ENCODE results near the gene MCUR1. TPM values are rescaled to one million over a fixed set of nuclear protein-coding genes. Genes with fewer than 3 reads are reported as not detected.
A peak's percentile ranks its signal among the peaks of the same experiment; 100 is the strongest.
"Not testable (repeated sequence)": the region's sequence is repeated elsewhere in the genome, so short reads cannot be mapped to it uniquely, and the experiment has no call there.

MCUR1 gene
- total and polyA plus RNA-seq, 4 donors = 8.0 to 42.1 (median 20.6) TPM

GRCh38 chr6:13851803-13852202, 37.4 kb upstream of the MCUR1 start:
- H3K9ac ChIP-seq (ENCODE audit: insufficient read depth in 1 of 2, low read length in 2 of 2) = no peak overlapping the region
- WGBS, 2 donors = 75 to 89% methylated on average over 2 of the region's 2 CpGs
- ATAC-seq (ENCODE audit: insufficient read depth, low FRiP score) = no peak
- TF ChIP-seq CTCF (IDR thresholded peaks at IDR 0.05; ENCODE audit: control extremely low read depth, extremely low read depth) = no peak
- no peak overlapping the region for H3K27ac ChIP-seq (ENCODE audit: low read depth in 1 of 2, low read length in 1 of 2)
- no peak for DNase-seq
- peaks cover 0 to 9% (median 0%) of the 10 kb centered on the region in 5 donors for H3K4me1 ChIP-seq (ENCODE audit: control insufficient read depth in 5 of 5, insufficient read depth in 5 of 5, low read length in 5 of 5)
- H3K4me3 ChIP-seq = no peak overlapping the region
- no peaks in the 10 kb centered on the region for H3K36me3 ChIP-seq (ENCODE audit: control insufficient read depth in 4 of 4, insufficient read depth in 4 of 4, low read length in 4 of 4)
- peaks cover 0 to 2% (median 0%) of the 10 kb centered on the region in 4 donors for H3K9me3 ChIP-seq (ENCODE audit: control insufficient read depth in 4 of 4, insufficient read depth in 3 of 4, low read length in 3 of 4)
- H3K27me3 ChIP-seq (ENCODE audit: control insufficient read depth in 3 of 3, insufficient read depth in 3 of 3, low read length in 2 of 3) = peaks cover 0 to under 1% (median 0%) of the 10 kb centered on the region in 3 donors

- WGBS, 2 donors = 93 to 96% methylated on average over 3 of the region's 3 CpGs
- no peak for TF ChIP-seq CTCF (IDR thresholded peaks at IDR 0.05; ENCODE audit: control extremely low read depth, extremely low read depth)
- H3K27ac ChIP-seq (ENCODE audit: low read depth in 1 of 2, low read length in 1 of 2) = no peak overlapping the region
- DNase-seq (no peak), ATAC-seq (ENCODE audit: insufficient read depth, low FRiP score) (no peak)
- H3K9me3 ChIP-seq (ENCODE audit: control insufficient read depth in 4 of 4, insufficient read depth in 3 of 4, low read length in 3 of 4) = peaks cover 0 to 2% (median 0%) of the 10 kb centered on the region in 4 donors
- H3K4me1 ChIP-seq (ENCODE audit: control insufficient read depth in 5 of 5, insufficient read depth in 5 of 5, low read length in 5 of 5) = peaks cover 0 to 9% (median 0%) of the 10 kb centered on the region in 5 donors
- H3K27me3 ChIP-seq (ENCODE audit: control insufficient read depth in 3 of 3, insufficient read depth in 3 of 3, low read length in 2 of 3) = no peaks in the 10 kb centered on the region
- H3K36me3 ChIP-seq (ENCODE audit: control insufficient read depth in 4 of 4, insufficient read depth in 4 of 4, low read length in 4 of 4) = no peaks in the 10 kb centered on the region
- H3K4me3 ChIP-seq = no peak overlapping the region
- no peak overlapping the region for H3K9ac ChIP-seq (ENCODE audit: insufficient read depth in 1 of 2, low read length in 2 of 2)
These were observed 37.0 kb upstream of the MCUR1 start for GRCh38 chr6:13851330-13851729.

GRCh38 chr6:13850690-13851089, 36.3 kb upstream of the MCUR1 start:
- not testable (repeated sequence) for H3K4me3 ChIP-seq; H3K27me3 ChIP-seq (ENCODE audit: control insufficient read depth in 3 of 3, insufficient read depth in 3 of 3, low read length in 2 of 3); DNase-seq; H3K4me1 ChIP-seq (ENCODE audit: control insufficient read depth in 5 of 5, insufficient read depth in 5 of 5, low read length in 5 of 5); H3K36me3 ChIP-seq (ENCODE audit: control insufficient read depth in 4 of 4, insufficient read depth in 4 of 4, low read length in 4 of 4); H3K9ac ChIP-seq (ENCODE audit: insufficient read depth in 1 of 2, low read length in 2 of 2); H3K27ac ChIP-seq (ENCODE audit: low read depth in 1 of 2, low read length in 1 of 2); ATAC-seq (ENCODE audit: insufficient read depth, low FRiP score); H3K9me3 ChIP-seq (ENCODE audit: control insufficient read depth in 4 of 4, insufficient read depth in 3 of 4, low read length in 3 of 4)
- WGBS, 2 donors = 91 to 92% methylated on average over 5 of the region's 5 CpGs

GRCh38 chr6:13848522-13849150, 34.3 kb upstream of the MCUR1 start:
- TF ChIP-seq CTCF (IDR thresholded peaks at IDR 0.05; ENCODE audit: control extremely low read depth, extremely low read depth) = no peak
- H3K36me3 ChIP-seq (ENCODE audit: control insufficient read depth in 4 of 4, insufficient read depth in 4 of 4, low read length in 4 of 4) = no peaks in the 10 kb centered on the region
- ATAC-seq (ENCODE audit: insufficient read depth, low FRiP score) (no peak), DNase-seq (peak; percentile 26 to 51 (median 49))
- WGBS, 2 donors = 62 to 79% methylated on average over 5 of the region's 5 CpGs
- no peak overlapping the region for H3K27ac ChIP-seq (ENCODE audit: low read depth in 1 of 2, low read length in 1 of 2)
- no peaks in the 10 kb centered on the region for H3K27me3 ChIP-seq (ENCODE audit: control insufficient read depth in 3 of 3, insufficient read depth in 3 of 3, low read length in 2 of 3)
- H3K4me1 ChIP-seq (ENCODE audit: control insufficient read depth in 5 of 5, insufficient read depth in 5 of 5, low read length in 5 of 5) = peaks cover 0 to 9% (median 0%) of the 10 kb centered on the region in 5 donors
- H3K9me3 ChIP-seq (ENCODE audit: control insufficient read depth in 4 of 4, insufficient read depth in 3 of 4, low read length in 3 of 4) = no peaks in the 10 kb centered on the region
- no peak overlapping the region for H3K9ac ChIP-seq (ENCODE audit: insufficient read depth in 1 of 2, low read length in 2 of 2)
- H3K4me3 ChIP-seq = no peak overlapping the region

Measured in lung (tissue), 12 donors.